ENCODE results near the gene USP3. TPM values are rescaled to one million over a fixed set of nuclear protein-coding genes. Genes with fewer than 3 reads are reported as not detected.

Gene USP3
- total and polyA plus RNA-seq, 2 donors (not counting 3 experiments of a cell fraction or from before 2014, with no cell fraction given): 18.8 to 52.4 TPM

GRCh38 chr15:63492541-63493077, 11.8 kb upstream of the USP3 start:
- no peak overlapping the region for H2AFZ ChIP-seq (ENCODE audit: low read depth, low read length)
- H3K9ac ChIP-seq (replicated peaks; ENCODE audit: extremely low read depth, insufficient read depth, low read length): no peak overlapping the region
- dilution Hi-C loops (cut with MboI; ENCODE audit: extremely low pct_ligation_motif_present, low sequenced_read_pairs) (no loop called here), intact Hi-C loops (cut with micrococcal nuclease) (no loop called here)
- H3K4me3 ChIP-seq (replicated peaks in 1 of 3; ENCODE audit: insufficient read depth in 1 of 3, low read depth in 1 of 3, low read length in 3 of 3): no peak overlapping the region
- H3K9me1 ChIP-seq (replicated peaks; ENCODE audit: control insufficient read depth, extremely low read depth, insufficient read depth, low read length): no peaks in the 10 kb centered on the region
- H4K20me1 ChIP-seq (replicated peaks; ENCODE audit: control insufficient read depth, extremely low read depth, insufficient read depth, low read length): no peaks in the 10 kb centered on the region
- no peaks in the 10 kb centered on the region for H3K9me3 ChIP-seq (replicated peaks; ENCODE audit: control insufficient read depth, insufficient read depth, low read length)
- H3K36me3 ChIP-seq (ENCODE audit: control insufficient read depth in 2 of 2, extremely low read depth in 1 of 2, insufficient read depth in 2 of 2, low read length in 2 of 2): no peaks in the 10 kb centered on the region
- DNase-seq (ENCODE audit: low read depth, low spot score) (no peak), FAIRE-seq (no peak)
- no peaks in the 10 kb centered on the region for H3K79me2 ChIP-seq (ENCODE audit: control insufficient read depth, insufficient read depth, low read length)
- BruUV-seq (replicated peaks): no TSS peak
- CTCF ChIA-PET: interaction anchor here (1.0 to 3.3 kb wide), 3 partner anchors 9 to 26 kb away, joined by 4 to 11 read pairs (median 5); no protein-coding TSS in a partner anchor
- TF ChIP-seq JUN (IDR thresholded peaks at IDR 0.05; ENCODE audit: borderline replicate concordance, insufficient read depth, insufficient read length, low read depth): no peak
- no peak for TF ChIP-seq CTCF (IDR thresholded peaks at IDR 0.05; ENCODE audit: extremely low read depth in 1 of 2, insufficient read depth in 1 of 2, low read depth in 1 of 2, low read length in 2 of 2)
- TF ChIP-seq POLR2A (IDR thresholded peaks at IDR 0.05; ENCODE audit: low read depth, low read length): no peak
- no peak for TF ChIP-seq FOS (IDR thresholded peaks at IDR 0.05; ENCODE audit: borderline replicate concordance, insufficient read depth, low read length)
- TF ChIP-seq GATA2 (IDR thresholded peaks at IDR 0.05; ENCODE audit: insufficient read depth, insufficient read length, low read depth, low read length): no peak
- TF ChIP-seq MYC (IDR thresholded peaks at IDR 0.05; ENCODE audit: low read depth, low read length): no peak
- TF ChIP-seq POLR2AphosphoS5 (IDR thresholded peaks at IDR 0.05; ENCODE audit: insufficient read depth, low read depth, low read length): no peak
- no peak for TF ChIP-seq MAX (IDR thresholded peaks at IDR 0.05; ENCODE audit: insufficient read depth, insufficient read length)
- TF ChIP-seq EZH2 (IDR thresholded peaks at IDR 0.05; ENCODE audit: borderline replicate concordance, low read depth, low read length, severe bottlenecking): no peak
- POLR2A ChIA-PET: no interaction called here
- peaks cover 4 to 7% of the 10 kb centered on the region in 2 experiments for H3K27me3 ChIP-seq (ENCODE audit: control insufficient read depth in 2 of 2, insufficient read depth in 2 of 2, low read length in 2 of 2)
- no peak overlapping the region for H3K27ac ChIP-seq (ENCODE audit: insufficient read depth, low read depth, low read length)
- H3K4me2 ChIP-seq (ENCODE audit: insufficient read depth, low read length): no peak overlapping the region
- H3K4me1 ChIP-seq (ENCODE audit: control insufficient read depth, extremely low read depth, insufficient read depth, low read length): no peaks in the 10 kb centered on the region

All from endothelial cell of umbilical vein (primary cell).